WTC11 (cell line): ENCODE measurements around the gene CGB8. TPM values are rescaled to one million over a fixed set of nuclear protein-coding genes. Genes with fewer than 3 reads are reported as not detected.

ENCODE experiments used
- GTF2I ChIP-seq: fragments of 250-450 bp; sonication (Bioruptor Pico); conservative IDR thresholded peaks from 2 replicates; pipeline ENCODE4 v1.4.0; 2021; ENCODE audit warnings: mild to moderate bottlenecking
- IRF2 ChIP-seq: sonication (generic); formaldehyde crosslinking; IDR thresholded peaks from 2 replicates; pipeline ENCODE4 v1.8.0; 2022; ENCODE audit warnings: low read depth, missing genetic modification reagents, borderline replicate concordance
- JAZF1 ChIP-seq: fragments of 250-450 bp; sonication (Bioruptor Pico); IDR thresholded peaks from 2 replicates; pipeline ENCODE4 v1.9.0; 2021; ENCODE audit warnings: moderate library complexity, mild to moderate bottlenecking, inconsistent platforms
- JUN ChIP-seq: sonication (generic); formaldehyde crosslinking; IDR thresholded peaks from 2 replicates; pipeline ENCODE4 v1.8.0; 2023; ENCODE audit warnings: mild to moderate bottlenecking, missing genetic modification reagents
- NR1H2 ChIP-seq: sonication (generic); formaldehyde crosslinking; IDR thresholded peaks from 2 replicates; pipeline ENCODE4 v1.9.0; 2021; ENCODE audit warnings: mild to moderate bottlenecking, moderate library complexity, missing genetic modification reagents
- OVOL2 ChIP-seq: fragments of 250-450 bp; sonication (Bioruptor Pico); IDR thresholded peaks from 2 replicates; pipeline ENCODE4 v1.9.0; 2021; ENCODE audit warnings: mild to moderate bottlenecking, borderline replicate concordance
- PRRX2 ChIP-seq: fragments of 250-450 bp; sonication (Bioruptor Pico); IDR thresholded peaks from 2 replicates; pipeline ENCODE4 v1.8.0; 2021; ENCODE audit warnings: mild to moderate bottlenecking
- ZNF138 ChIP-seq: sonication (generic); formaldehyde crosslinking; conservative IDR thresholded peaks from 2 replicates; pipeline ENCODE4 v1.8.1; 2022; ENCODE audit warnings: mild to moderate bottlenecking, moderate library complexity, missing genetic modification reagents
- ZNF219 ChIP-seq: sonication (generic); formaldehyde crosslinking; IDR thresholded peaks from 2 replicates; pipeline ENCODE4 v1.8.0; 2023; ENCODE audit warnings: missing genetic modification reagents, mild to moderate bottlenecking, borderline replicate concordance
- ZNF396 ChIP-seq: fragments of 250-450 bp; sonication (Bioruptor Pico); IDR thresholded peaks from 2 replicates; pipeline ENCODE4 v1.8.0; 2021; ENCODE audit warnings: mild to moderate bottlenecking, moderate library complexity, borderline replicate concordance
- ZNF423 ChIP-seq: fragments of 250-450 bp; sonication (Bioruptor Pico); IDR thresholded peaks from 2 replicates; pipeline ENCODE4 v2.1.2; 2022; ENCODE audit warnings: mild to moderate bottlenecking, moderate library complexity
- total RNA-seq: library from RNA; stranded (reverse); gene quantifications from 3 replicates; pipeline ENCODE4 v1.2.3, GENCODE V29; 2021
- TF ChIP-seq, protein P1 (sequence below): sonication (generic); formaldehyde crosslinking; IDR thresholded peaks from 2 replicates; pipeline ENCODE4 v1.8.0; 2022; ENCODE audit warnings: mild to moderate bottlenecking, missing genetic modification reagents
- TF ChIP-seq, protein P2 (sequence below): fragments of 200-600 bp; IDR thresholded peaks from 2 replicates; pipeline ENCODE4 v1.8.0; 2022; ENCODE audit warnings: antibody characterized with exemption
- TF ChIP-seq, protein P3 (sequence below): sonication (generic); formaldehyde crosslinking; IDR thresholded peaks from 2 replicates; pipeline ENCODE4 v1.8.0; 2022; ENCODE audit warnings: mild to moderate bottlenecking, missing genetic modification reagents
- TF ChIP-seq, protein P4 (sequence below): fragments of 250-450 bp; sonication (Bioruptor Pico); IDR thresholded peaks from 2 replicates; pipeline ENCODE4 v1.9.0; 2021; ENCODE audit warnings: mild to moderate bottlenecking, borderline replicate concordance
- TF ChIP-seq, protein P5 (sequence below): fragments of 250-450 bp; sonication (Bioruptor Pico); conservative IDR thresholded peaks from 2 replicates; pipeline ENCODE4 v1.9.0; 2021; ENCODE audit warnings: mild to moderate bottlenecking
- TF ChIP-seq, protein P6 (sequence below): sonication (generic); formaldehyde crosslinking; IDR thresholded peaks from 2 replicates; pipeline ENCODE4 v1.8.1; 2023; ENCODE audit warnings: mild to moderate bottlenecking, missing genetic modification reagents, borderline replicate concordance
- TF ChIP-seq, protein P7 (sequence below): sonication (generic); formaldehyde crosslinking; IDR thresholded peaks from 2 replicates; pipeline ENCODE4 v1.8.1; 2022; ENCODE audit warnings: mild to moderate bottlenecking, moderate library complexity, missing genetic modification reagents
- TF ChIP-seq, protein P8 (sequence below): sonication (generic); formaldehyde crosslinking; IDR thresholded peaks from 2 replicates; pipeline ENCODE4 v1.8.1; 2022; ENCODE audit warnings: mild to moderate bottlenecking, missing genetic modification reagents, moderate library complexity, borderline replicate concordance
- TF ChIP-seq, protein P9 (sequence below): fragments of 250-450 bp; sonication (Bioruptor Pico); IDR thresholded peaks from 2 replicates; pipeline ENCODE4 v2.1.2; 2022; ENCODE audit warnings: mild to moderate bottlenecking, moderate library complexity

Gene CGB8
- total RNA-seq, 1 experiment from 2014 or later, result 0.31 TPM

DNA sequence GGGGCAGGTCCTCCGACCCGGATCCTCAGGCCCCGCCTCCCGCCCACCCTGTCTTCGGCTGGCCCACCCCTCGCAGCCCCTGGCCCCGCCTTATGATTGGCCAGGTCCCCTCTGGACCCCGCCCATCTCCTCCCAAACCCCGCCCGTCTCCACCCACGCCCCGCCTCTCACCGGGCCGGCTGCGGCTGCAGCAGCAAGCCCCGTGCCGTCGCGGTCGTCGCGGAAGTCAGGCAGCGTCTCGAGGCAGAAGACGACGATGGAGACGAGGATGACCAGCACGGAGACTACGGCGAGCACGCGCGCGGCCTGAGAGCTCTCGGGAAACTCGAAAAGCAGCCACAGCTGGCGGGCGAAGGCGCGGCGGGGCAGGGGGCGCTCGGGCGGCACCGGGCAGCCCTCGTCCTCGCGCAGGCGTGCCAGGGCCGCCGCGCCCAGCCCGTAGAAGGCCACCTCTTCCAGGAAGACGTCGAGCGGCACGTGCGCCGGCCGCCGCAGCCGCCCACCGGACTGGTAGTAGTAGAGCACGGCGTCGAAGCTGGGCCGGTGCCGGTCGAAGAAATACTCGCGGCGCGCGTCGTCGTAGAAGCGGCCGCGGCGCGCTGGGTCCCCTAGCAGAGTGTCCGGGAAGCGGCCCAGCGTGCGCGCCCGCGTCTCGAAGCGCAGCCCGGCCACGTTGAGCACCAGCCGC lies 23.1 kb upstream of the CGB8 start (continued):
- TF ChIP-seq IRF2 (CRISPR knock-in tag) (no peak), GTF2I (CRISPR knock-in tag) (no peak), NR1H2 (CRISPR knock-in tag) (no peak), ZNF138 (CRISPR knock-in tag) (no peak), PRRX2 (no peak), ZNF219 (peak; percentile 78), JUN (CRISPR knock-in tag) (peak; percentile 98), JAZF1 (no peak), OVOL2 (CRISPR knock-in tag) (no peak), ZNF396 (CRISPR knock-in tag) (no peak), ZNF423 (CRISPR knock-in tag) (no peak)
- TF ChIP-seq, protein P1, sequence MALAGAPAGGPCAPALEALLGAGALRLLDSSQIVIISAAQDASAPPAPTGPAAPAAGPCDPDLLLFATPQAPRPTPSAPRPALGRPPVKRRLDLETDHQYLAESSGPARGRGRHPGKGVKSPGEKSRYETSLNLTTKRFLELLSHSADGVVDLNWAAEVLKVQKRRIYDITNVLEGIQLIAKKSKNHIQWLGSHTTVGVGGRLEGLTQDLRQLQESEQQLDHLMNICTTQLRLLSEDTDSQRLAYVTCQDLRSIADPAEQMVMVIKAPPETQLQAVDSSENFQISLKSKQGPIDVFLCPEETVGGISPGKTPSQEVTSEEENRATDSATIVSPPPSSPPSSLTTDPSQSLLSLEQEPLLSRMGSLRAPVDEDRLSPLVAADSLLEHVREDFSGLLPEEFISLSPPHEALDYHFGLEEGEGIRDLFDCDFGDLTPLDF (CRISPR knock-in tag), result peak; percentile 86
- TF ChIP-seq, protein P2, sequence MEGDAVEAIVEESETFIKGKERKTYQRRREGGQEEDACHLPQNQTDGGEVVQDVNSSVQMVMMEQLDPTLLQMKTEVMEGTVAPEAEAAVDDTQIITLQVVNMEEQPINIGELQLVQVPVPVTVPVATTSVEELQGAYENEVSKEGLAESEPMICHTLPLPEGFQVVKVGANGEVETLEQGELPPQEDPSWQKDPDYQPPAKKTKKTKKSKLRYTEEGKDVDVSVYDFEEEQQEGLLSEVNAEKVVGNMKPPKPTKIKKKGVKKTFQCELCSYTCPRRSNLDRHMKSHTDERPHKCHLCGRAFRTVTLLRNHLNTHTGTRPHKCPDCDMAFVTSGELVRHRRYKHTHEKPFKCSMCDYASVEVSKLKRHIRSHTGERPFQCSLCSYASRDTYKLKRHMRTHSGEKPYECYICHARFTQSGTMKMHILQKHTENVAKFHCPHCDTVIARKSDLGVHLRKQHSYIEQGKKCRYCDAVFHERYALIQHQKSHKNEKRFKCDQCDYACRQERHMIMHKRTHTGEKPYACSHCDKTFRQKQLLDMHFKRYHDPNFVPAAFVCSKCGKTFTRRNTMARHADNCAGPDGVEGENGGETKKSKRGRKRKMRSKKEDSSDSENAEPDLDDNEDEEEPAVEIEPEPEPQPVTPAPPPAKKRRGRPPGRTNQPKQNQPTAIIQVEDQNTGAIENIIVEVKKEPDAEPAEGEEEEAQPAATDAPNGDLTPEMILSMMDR, result no peak
- TF ChIP-seq, protein P3, sequence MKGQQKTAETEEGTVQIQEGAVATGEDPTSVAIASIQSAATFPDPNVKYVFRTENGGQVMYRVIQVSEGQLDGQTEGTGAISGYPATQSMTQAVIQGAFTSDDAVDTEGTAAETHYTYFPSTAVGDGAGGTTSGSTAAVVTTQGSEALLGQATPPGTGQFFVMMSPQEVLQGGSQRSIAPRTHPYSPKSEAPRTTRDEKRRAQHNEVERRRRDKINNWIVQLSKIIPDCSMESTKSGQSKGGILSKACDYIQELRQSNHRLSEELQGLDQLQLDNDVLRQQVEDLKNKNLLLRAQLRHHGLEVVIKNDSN (CRISPR knock-in tag), result peak; percentile 65; the same call in 1 of the 2 replicates
- TF ChIP-seq, protein P4, sequence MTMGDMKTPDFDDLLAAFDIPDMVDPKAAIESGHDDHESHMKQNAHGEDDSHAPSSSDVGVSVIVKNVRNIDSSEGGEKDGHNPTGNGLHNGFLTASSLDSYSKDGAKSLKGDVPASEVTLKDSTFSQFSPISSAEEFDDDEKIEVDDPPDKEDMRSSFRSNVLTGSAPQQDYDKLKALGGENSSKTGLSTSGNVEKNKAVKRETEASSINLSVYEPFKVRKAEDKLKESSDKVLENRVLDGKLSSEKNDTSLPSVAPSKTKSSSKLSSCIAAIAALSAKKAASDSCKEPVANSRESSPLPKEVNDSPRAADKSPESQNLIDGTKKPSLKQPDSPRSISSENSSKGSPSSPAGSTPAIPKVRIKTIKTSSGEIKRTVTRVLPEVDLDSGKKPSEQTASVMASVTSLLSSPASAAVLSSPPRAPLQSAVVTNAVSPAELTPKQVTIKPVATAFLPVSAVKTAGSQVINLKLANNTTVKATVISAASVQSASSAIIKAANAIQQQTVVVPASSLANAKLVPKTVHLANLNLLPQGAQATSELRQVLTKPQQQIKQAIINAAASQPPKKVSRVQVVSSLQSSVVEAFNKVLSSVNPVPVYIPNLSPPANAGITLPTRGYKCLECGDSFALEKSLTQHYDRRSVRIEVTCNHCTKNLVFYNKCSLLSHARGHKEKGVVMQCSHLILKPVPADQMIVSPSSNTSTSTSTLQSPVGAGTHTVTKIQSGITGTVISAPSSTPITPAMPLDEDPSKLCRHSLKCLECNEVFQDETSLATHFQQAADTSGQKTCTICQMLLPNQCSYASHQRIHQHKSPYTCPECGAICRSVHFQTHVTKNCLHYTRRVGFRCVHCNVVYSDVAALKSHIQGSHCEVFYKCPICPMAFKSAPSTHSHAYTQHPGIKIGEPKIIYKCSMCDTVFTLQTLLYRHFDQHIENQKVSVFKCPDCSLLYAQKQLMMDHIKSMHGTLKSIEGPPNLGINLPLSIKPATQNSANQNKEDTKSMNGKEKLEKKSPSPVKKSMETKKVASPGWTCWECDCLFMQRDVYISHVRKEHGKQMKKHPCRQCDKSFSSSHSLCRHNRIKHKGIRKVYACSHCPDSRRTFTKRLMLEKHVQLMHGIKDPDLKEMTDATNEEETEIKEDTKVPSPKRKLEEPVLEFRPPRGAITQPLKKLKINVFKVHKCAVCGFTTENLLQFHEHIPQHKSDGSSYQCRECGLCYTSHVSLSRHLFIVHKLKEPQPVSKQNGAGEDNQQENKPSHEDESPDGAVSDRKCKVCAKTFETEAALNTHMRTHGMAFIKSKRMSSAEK (CRISPR knock-in tag), result no peak
- TF ChIP-seq, protein P5, sequence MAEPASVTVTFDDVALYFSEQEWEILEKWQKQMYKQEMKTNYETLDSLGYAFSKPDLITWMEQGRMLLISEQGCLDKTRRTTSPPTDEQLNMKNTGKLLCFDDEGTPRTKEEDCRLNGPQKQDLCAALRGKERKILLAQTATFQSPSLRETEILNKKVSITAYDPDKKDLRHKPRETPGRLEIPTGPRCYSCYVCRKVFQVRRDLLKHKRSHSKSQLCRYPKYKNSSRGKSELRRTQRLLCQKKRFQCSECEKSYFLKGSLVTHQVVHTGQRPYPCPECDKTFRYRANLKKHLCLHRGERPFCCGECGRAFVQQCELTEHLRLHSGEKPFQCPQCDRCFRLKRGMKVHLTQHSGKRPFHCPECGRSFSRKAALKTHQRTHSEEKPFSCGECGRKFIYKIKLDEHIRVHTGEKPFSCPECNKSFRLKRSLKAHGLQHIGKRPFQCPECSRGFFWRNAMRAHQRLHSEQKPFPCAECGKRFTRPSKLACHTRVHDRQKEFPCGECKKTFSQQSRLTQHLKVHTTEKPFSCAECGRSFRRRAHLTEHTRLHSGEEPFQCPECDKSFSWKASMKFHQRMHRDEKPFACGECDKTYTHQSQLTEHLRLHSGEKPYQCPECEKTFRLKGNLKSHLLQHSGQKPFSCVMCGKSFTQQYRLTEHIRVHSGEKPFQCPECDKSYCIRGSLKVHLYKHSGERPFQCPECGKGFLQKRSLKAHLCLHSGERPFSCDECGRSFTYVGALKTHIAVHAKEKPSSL, result no peak
- TF ChIP-seq, protein P6, sequence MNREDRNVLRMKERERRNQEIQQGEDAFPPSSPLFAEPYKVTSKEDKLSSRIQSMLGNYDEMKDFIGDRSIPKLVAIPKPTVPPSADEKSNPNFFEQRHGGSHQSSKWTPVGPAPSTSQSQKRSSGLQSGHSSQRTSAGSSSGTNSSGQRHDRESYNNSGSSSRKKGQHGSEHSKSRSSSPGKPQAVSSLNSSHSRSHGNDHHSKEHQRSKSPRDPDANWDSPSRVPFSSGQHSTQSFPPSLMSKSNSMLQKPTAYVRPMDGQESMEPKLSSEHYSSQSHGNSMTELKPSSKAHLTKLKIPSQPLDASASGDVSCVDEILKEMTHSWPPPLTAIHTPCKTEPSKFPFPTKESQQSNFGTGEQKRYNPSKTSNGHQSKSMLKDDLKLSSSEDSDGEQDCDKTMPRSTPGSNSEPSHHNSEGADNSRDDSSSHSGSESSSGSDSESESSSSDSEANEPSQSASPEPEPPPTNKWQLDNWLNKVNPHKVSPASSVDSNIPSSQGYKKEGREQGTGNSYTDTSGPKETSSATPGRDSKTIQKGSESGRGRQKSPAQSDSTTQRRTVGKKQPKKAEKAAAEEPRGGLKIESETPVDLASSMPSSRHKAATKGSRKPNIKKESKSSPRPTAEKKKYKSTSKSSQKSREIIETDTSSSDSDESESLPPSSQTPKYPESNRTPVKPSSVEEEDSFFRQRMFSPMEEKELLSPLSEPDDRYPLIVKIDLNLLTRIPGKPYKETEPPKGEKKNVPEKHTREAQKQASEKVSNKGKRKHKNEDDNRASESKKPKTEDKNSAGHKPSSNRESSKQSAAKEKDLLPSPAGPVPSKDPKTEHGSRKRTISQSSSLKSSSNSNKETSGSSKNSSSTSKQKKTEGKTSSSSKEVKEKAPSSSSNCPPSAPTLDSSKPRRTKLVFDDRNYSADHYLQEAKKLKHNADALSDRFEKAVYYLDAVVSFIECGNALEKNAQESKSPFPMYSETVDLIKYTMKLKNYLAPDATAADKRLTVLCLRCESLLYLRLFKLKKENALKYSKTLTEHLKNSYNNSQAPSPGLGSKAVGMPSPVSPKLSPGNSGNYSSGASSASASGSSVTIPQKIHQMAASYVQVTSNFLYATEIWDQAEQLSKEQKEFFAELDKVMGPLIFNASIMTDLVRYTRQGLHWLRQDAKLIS (CRISPR knock-in tag), result no peak
- TF ChIP-seq, protein P7, sequence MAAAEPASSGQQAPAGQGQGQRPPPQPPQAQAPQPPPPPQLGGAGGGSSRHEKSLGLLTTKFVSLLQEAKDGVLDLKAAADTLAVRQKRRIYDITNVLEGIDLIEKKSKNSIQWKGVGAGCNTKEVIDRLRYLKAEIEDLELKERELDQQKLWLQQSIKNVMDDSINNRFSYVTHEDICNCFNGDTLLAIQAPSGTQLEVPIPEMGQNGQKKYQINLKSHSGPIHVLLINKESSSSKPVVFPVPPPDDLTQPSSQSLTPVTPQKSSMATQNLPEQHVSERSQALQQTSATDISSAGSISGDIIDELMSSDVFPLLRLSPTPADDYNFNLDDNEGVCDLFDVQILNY (CRISPR knock-in tag), result peak; percentile 95
- TF ChIP-seq, protein P8, sequence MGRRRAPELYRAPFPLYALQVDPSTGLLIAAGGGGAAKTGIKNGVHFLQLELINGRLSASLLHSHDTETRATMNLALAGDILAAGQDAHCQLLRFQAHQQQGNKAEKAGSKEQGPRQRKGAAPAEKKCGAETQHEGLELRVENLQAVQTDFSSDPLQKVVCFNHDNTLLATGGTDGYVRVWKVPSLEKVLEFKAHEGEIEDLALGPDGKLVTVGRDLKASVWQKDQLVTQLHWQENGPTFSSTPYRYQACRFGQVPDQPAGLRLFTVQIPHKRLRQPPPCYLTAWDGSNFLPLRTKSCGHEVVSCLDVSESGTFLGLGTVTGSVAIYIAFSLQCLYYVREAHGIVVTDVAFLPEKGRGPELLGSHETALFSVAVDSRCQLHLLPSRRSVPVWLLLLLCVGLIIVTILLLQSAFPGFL (CRISPR knock-in tag), result no peak
- TF ChIP-seq, protein P9, sequence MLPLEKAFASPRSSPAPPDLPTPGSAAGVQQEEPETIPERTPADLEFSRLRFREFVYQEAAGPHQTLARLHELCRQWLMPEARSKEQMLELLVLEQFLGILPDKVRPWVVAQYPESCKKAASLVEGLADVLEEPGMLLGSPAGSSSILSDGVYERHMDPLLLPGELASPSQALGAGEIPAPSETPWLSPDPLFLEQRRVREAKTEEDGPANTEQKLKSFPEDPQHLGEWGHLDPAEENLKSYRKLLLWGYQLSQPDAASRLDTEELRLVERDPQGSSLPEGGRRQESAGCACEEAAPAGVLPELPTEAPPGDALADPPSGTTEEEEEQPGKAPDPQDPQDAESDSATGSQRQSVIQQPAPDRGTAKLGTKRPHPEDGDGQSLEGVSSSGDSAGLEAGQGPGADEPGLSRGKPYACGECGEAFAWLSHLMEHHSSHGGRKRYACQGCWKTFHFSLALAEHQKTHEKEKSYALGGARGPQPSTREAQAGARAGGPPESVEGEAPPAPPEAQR (CRISPR knock-in tag), result no peak
